ENCODE data around the gene TAS2R60. TPM values are rescaled to one million over a fixed set of nuclear protein-coding genes. Genes with fewer than 3 reads are reported as not detected.

TAS2R60 gene
- total and polyA plus RNA-seq, 2 experiments from 2014 or later: 0.37 to 4.0 TPM

DNA sequence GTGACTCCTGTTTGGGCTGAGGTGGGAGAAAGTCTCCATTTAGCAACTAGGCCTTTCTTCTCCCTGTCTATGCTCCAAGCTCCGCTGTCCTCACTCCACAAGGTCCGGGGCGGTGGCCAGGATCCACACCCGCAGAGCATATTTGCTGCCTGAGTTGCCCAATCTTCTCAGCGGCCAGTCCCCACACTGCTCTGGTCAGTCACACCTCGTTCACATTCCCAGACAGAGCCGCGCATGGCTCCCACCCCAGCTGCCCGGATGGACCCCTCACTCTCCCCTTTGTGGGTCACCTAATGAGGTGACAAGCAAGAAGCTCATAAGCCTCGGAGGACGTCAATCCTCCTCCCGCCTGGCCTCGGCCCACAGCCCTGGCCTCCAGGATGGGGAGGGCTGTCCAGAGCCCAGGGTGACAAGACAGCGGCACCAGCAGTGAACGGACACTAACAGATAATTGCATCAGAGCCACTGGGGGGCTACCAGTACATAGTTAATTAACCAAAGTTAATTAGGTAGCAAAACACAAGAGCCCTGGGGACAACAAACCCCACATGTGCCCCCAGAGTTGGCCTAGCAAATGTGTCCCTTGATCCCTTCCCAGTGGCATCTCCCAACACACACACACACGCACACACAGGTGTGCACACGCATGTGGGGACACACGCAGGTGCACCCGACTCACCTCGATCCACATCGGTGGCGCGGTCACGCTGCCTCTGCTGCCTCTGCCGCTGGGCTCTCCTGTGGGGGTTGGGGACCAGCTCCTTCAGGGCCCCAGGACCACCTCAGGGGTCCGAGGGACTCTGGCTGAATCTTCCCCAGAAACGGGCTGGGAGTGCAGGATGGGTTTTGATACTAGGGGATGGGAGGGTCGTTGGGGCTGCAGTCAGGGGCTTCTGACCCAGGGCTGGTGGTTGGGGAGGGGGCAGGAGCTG lies 46.4 kb upstream of the TAS2R60 start:
- Histone ChIP-seq H3K27ac (ENCODE audit: low read depth) (no peak overlapping the region), H3K79me2 (replicated peaks; ENCODE audit: insufficient read depth) (0 out of 2 replicates have a peak, but pooled peaks cover 7% of the 10 kb centered on the region), H4K20me1 (replicated peaks; ENCODE audit: insufficient read depth) (peaks cover 5% of the 10 kb centered on the region), H3K36me3 (ENCODE audit: insufficient read depth) (peaks cover 46% of the 10 kb centered on the region), H3F3A (replicated peaks; ENCODE audit: low read depth) (peaks cover 27% of the 10 kb centered on the region; the same call in 1 of the 2 replicates), H3K4me2 (no peak overlapping the region), H2AFZ (no peak overlapping the region), H3K27me3 (ENCODE audit: insufficient read depth) (no peaks in the 10 kb centered on the region), H3K4me3 (no peak overlapping the region), H3K4me1 (ENCODE audit: insufficient read depth) (no peaks in the 10 kb centered on the region), H3K9me2 (ENCODE audit: insufficient read depth) (no peaks in the 10 kb centered on the region)
- TF ChIP-seq EZH2phosphoT487 (IDR thresholded peaks at IDR 0.05; ENCODE audit: unreplicated experiment) (no peak), POLR2AphosphoS5 (IDR thresholded peaks at IDR 0.05; ENCODE audit: low read depth) (peak; percentile 31; the same call in 1 of the 2 replicates)
- H3K36me3 Mint-ChIP-seq (ENCODE audit: low read depth): peaks cover 98% of the 10 kb centered on the region
- no peak for ATAC-seq
- H3K27ac Mint-ChIP-seq: no peak overlapping the region; the same call in 1 of the 2 replicates
- DNase-seq (ENCODE audit: low spot score): no peak
- H3K4me3 Mint-ChIP-seq: no peak overlapping the region
- no peaks in the 10 kb centered on the region for H3K9me3 Mint-ChIP-seq
- H3K27me3 Mint-ChIP-seq (ENCODE audit: insufficient read depth, low read depth, poor library complexity): peaks cover 7% of the 10 kb centered on the region
- no peaks in the 10 kb centered on the region; the same call in 2 of the 3 replicates for H3K4me1 Mint-ChIP-seq

DNA sequence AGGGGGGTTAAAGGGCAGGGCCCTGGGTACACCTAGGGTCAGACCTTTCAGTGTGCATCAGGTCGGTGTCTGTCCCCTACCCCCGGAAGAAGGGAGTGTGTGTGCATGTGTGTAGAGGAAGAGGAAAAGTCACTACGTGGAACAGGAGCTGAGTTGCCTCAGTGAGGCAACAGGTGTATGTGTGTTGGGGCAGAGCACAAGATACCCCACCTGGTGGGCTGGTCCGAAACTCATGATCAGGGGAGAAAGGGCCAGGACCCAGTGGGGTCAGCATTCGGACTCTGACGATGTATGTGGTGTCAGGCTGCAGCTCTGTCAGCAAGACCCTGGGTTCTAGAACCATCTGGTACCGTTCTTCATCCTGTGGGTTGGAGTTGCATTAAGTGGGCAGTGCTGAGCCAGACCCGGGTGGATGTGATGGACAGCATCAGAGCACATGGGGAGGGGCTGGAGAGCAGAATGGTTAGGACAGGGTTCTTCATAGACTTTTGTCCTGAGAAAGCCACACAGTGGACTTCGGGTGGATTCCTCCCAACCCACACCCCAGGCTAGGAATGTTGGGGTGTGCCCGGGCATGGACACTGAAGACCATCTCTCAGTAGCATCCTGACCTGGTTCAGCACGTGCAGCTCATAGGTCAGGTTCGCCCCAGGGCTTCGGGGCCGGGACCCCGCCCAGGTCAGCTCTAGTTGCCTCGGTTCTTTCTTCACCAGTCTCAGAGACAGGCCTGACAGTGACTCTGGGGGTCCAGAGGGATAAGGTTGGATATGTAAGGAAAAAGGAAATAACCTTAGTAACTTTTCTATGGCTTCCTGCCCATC lies 45.3 kb upstream of the TAS2R60 start:
- H3K4me3 ChIP-seq: no peak overlapping the region
- no peaks in the 10 kb centered on the region for H3K9me3 Mint-ChIP-seq
- no peak overlapping the region for H2AFZ ChIP-seq
- H3K27ac Mint-ChIP-seq: no peak overlapping the region
- no peaks in the 10 kb centered on the region for H3K9me2 ChIP-seq (ENCODE audit: insufficient read depth)
- H3K4me1 Mint-ChIP-seq: no peaks in the 10 kb centered on the region; the same call in 2 of the 3 replicates
- H3F3A ChIP-seq (replicated peaks; ENCODE audit: low read depth): peaks cover 16% of the 10 kb centered on the region; the same call in 1 of the 2 replicates
- H3K4me1 ChIP-seq (ENCODE audit: insufficient read depth): no peaks in the 10 kb centered on the region
- no peak overlapping the region for H3K4me3 Mint-ChIP-seq
- peaks cover 48% of the 10 kb centered on the region for H3K36me3 ChIP-seq (ENCODE audit: insufficient read depth)
- H4K20me1 ChIP-seq (replicated peaks; ENCODE audit: insufficient read depth): peaks cover 5% of the 10 kb centered on the region
- H3K4me2 ChIP-seq: no peak overlapping the region
- ATAC-seq: no peak
- no peak overlapping the region for H3K27ac ChIP-seq (ENCODE audit: low read depth)
- H3K79me2 ChIP-seq (replicated peaks; ENCODE audit: insufficient read depth): peaks cover 15% of the 10 kb centered on the region; the same call in 1 of the 2 replicates
- no peak for DNase-seq (ENCODE audit: low spot score)
- H3K27me3 Mint-ChIP-seq (ENCODE audit: insufficient read depth, low read depth, poor library complexity): peaks cover 7% of the 10 kb centered on the region
- TF ChIP-seq, protein P1, sequence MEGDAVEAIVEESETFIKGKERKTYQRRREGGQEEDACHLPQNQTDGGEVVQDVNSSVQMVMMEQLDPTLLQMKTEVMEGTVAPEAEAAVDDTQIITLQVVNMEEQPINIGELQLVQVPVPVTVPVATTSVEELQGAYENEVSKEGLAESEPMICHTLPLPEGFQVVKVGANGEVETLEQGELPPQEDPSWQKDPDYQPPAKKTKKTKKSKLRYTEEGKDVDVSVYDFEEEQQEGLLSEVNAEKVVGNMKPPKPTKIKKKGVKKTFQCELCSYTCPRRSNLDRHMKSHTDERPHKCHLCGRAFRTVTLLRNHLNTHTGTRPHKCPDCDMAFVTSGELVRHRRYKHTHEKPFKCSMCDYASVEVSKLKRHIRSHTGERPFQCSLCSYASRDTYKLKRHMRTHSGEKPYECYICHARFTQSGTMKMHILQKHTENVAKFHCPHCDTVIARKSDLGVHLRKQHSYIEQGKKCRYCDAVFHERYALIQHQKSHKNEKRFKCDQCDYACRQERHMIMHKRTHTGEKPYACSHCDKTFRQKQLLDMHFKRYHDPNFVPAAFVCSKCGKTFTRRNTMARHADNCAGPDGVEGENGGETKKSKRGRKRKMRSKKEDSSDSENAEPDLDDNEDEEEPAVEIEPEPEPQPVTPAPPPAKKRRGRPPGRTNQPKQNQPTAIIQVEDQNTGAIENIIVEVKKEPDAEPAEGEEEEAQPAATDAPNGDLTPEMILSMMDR (conservative IDR thresholded peaks at IDR 0.05; ENCODE audit: low read depth in 2 of 2): no peak
- TF ChIP-seq CREB1 (CRISPR knock-in tag; IDR thresholded peaks at IDR 0.05; ENCODE audit: low read depth): no peak
- TF ChIP-seq EZH2phosphoT487 (IDR thresholded peaks at IDR 0.05; ENCODE audit: unreplicated experiment): no peak
- no peak for TF ChIP-seq ZNF114 (CRISPR knock-in tag; IDR thresholded peaks at IDR 0.05)
- TF ChIP-seq ZNF331 (CRISPR knock-in tag; IDR thresholded peaks at IDR 0.05; ENCODE audit: low read depth): no peak
- TF ChIP-seq, protein P2, sequence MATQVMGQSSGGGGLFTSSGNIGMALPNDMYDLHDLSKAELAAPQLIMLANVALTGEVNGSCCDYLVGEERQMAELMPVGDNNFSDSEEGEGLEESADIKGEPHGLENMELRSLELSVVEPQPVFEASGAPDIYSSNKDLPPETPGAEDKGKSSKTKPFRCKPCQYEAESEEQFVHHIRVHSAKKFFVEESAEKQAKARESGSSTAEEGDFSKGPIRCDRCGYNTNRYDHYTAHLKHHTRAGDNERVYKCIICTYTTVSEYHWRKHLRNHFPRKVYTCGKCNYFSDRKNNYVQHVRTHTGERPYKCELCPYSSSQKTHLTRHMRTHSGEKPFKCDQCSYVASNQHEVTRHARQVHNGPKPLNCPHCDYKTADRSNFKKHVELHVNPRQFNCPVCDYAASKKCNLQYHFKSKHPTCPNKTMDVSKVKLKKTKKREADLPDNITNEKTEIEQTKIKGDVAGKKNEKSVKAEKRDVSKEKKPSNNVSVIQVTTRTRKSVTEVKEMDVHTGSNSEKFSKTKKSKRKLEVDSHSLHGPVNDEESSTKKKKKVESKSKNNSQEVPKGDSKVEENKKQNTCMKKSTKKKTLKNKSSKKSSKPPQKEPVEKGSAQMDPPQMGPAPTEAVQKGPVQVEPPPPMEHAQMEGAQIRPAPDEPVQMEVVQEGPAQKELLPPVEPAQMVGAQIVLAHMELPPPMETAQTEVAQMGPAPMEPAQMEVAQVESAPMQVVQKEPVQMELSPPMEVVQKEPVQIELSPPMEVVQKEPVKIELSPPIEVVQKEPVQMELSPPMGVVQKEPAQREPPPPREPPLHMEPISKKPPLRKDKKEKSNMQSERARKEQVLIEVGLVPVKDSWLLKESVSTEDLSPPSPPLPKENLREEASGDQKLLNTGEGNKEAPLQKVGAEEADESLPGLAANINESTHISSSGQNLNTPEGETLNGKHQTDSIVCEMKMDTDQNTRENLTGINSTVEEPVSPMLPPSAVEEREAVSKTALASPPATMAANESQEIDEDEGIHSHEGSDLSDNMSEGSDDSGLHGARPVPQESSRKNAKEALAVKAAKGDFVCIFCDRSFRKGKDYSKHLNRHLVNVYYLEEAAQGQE (IDR thresholded peaks at IDR 0.05; ENCODE audit: unreplicated experiment): no peak
- TF ChIP-seq STAT1 (IDR thresholded peaks at IDR 0.05; ENCODE audit: unreplicated experiment): no peak
- H3K27me3 ChIP-seq (ENCODE audit: insufficient read depth): no peaks in the 10 kb centered on the region
- peaks cover 96% of the 10 kb centered on the region for H3K36me3 Mint-ChIP-seq (ENCODE audit: low read depth)
